EH (cell line): ENCODE measurements around the gene SLC6A17.
A peak's percentile ranks its signal among the peaks of the same experiment; 100 is the strongest.

Source experiments
- DNase-seq: peaks from one replicate; pipeline ENCODE4 v3.0.0-alpha.2; 2015; ENCODE audit warnings: low read depth

The SLC6A17 gene

GRCh38 chr1:110223127-110223526, 72.8 kb downstream of the SLC6A17 start:
- DNase-seq = no peak

DNA sequence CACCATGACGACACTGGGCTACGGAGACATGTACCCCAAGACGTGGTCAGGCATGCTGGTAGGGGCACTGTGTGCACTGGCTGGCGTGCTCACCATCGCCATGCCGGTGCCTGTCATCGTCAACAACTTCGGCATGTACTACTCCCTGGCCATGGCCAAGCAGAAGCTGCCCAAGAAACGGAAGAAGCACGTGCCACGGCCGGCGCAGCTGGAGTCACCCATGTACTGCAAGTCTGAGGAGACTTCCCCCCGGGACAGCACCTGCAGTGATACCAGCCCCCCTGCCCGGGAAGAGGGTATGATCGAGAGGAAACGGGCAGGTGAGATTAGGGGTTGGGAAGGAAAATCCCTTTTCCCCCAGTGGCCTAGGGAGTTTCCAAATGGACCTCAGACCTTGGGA, 73.3 kb downstream of the SLC6A17 start:
- no peak for DNase-seq

GRCh38 chr1:110224240-110224995, 74.1 kb downstream of the SLC6A17 start:
- DNase-seq = no peak

- DNase-seq = no peak
Measured at GRCh38 chr1:110225212-110225611, 74.9 kb downstream of the SLC6A17 start.

DNA sequence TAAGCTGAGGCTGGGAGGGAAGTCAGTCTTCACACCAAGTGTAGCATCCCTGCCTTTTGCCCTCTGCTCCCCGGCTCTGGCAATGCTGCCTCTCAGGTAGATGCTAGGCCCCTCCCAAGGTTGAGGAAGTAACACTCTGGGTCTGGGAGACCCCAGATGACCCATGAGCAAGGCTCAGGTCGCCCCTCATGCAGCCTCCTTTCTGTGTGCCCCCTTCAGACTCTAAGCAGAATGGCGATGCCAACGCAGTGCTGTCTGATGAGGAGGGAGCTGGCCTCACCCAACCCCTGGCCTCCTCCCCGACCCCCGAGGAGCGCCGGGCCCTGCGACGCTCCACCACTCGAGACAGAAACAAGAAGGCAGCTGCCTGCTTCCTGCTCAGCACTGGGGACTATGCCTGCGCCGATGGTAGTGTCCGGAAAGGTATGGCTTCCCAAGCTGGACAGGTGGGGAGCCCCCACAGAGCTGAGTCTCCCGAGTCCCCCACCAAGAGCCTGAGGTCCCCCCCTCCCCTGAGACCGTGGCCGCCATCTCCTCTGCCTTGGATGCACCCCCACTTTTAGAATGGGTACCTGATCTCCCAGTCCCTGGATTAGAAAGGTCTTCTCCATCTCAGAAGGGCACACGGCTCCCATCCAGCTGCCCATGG, 75.6 kb downstream of the SLC6A17 start:
- DNase-seq = no peak

GRCh38 chr1:110227774-110228173, 77.5 kb downstream of the SLC6A17 start:
- DNase-seq = no peak

DNA sequence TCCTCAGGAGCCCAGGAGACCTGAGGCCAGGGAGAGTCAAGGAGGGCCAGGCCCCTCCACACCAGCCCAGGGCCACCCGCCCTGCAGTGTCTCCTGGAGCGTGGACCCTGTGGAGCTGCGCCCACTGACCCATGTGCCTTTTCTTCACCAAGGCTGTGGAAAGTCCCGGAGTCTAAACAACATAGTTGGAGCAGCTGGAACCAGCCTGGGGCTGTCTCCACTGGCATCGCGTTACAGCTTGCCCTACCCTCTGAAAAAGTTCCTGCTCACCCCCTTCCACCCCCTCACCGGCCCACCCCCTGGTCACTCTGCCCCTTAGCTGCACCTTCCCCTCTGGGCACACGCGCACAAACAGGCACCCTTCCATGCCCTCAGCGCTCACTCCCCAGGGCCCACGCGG, 78.1 kb downstream of the SLC6A17 start:
- no peak for DNase-seq

GRCh38 chr1:110228869-110229268, 78.6 kb downstream of the SLC6A17 start:
- no peak for DNase-seq

GRCh38 chr1:110229348-110230001, 79.2 kb downstream of the SLC6A17 start:
- DNase-seq = peak; percentile 76

DNA sequence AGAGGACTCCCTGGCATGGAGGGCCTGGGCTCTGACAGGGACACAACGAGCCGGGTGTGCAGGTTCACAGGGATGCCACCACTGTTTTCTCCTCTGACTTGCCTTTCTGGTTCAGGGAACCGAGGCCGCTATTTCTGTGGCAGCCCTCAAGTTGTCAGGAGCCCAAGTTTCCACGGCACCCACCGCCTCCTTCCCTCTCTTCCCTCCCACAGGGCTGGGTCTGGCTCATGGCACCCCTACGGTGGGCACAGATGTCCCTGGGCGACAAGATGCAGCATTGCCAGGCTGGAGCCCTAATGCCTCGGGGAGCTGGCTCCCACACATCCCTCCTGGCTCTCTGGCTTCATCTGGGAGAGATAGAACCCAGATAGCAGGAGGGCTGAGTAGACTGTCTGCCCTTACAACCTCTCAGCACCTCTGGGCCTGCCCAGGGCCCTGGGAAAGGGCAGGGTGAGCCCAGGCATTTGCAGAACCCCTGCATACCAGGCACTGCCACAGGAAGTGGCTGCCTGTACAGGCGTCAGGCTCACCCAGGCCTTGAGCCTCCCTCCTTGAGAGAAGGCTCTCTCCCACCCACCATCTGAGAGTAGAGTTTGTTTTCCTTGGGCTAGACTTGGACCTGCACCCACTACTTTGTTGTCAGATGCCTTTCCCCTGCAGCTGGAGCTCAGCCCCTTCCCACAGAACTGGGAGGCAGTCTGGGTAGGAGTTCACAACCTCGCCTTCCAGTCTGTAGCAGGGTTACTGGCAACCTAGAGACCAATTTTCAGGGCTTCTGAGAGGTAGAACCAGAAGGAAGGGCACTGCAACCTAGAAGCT, 80.3 kb downstream of the SLC6A17 start:
- peak; percentile 52 for DNase-seq

DNA sequence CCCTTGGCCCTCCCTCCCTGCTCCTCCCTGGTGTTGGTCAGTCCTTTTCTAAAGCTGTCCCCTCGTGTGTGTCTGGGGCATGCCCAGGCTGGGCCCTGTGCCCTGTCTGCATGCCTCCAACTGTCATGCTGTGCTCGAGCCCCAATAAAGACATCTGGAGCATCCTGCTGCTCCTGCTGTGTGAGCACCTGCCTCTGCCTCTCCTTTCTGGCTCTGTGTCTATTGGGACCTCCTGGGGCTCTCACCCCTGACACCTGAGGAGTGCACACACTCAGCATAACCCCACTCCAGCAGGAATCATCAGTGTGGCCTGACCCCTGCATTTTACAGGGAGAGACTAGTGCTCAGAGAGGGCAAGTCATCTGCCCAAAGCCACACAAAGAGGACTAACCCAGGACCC, 83.6 kb downstream of the SLC6A17 start:
- no peak for DNase-seq

DNA sequence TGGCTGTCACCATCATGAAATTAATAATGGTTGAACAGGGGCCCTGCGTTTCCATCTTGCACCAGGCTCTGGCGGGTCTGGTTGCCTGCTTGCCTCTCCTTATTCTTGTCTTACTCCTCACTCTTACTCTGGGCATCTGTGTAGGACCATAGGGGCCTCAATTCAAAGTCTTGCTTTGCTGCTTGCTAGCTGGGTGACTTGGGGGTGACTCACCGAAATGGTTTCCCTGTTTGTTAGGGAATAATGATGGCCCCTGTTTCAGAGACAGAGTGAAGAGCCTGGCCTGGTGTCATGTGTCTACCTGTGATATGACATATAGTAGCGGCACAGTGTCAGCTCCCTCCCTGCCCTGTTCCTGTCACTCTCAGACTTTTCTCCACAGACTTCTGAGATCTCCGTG, 84.4 kb downstream of the SLC6A17 start:
- DNase-seq = peak; percentile 39

GRCh38 chr1:110235181-110235833, 85.0 kb downstream of the SLC6A17 start:
- DNase-seq = no peak

- peak; percentile 91 for DNase-seq
Measured at GRCh38 chr1:110235834-110236682, 85.8 kb downstream of the SLC6A17 start.

- no peak for DNase-seq
Measured at GRCh38 chr1:110237386-110238152, 87.3 kb downstream of the SLC6A17 start.

DNA sequence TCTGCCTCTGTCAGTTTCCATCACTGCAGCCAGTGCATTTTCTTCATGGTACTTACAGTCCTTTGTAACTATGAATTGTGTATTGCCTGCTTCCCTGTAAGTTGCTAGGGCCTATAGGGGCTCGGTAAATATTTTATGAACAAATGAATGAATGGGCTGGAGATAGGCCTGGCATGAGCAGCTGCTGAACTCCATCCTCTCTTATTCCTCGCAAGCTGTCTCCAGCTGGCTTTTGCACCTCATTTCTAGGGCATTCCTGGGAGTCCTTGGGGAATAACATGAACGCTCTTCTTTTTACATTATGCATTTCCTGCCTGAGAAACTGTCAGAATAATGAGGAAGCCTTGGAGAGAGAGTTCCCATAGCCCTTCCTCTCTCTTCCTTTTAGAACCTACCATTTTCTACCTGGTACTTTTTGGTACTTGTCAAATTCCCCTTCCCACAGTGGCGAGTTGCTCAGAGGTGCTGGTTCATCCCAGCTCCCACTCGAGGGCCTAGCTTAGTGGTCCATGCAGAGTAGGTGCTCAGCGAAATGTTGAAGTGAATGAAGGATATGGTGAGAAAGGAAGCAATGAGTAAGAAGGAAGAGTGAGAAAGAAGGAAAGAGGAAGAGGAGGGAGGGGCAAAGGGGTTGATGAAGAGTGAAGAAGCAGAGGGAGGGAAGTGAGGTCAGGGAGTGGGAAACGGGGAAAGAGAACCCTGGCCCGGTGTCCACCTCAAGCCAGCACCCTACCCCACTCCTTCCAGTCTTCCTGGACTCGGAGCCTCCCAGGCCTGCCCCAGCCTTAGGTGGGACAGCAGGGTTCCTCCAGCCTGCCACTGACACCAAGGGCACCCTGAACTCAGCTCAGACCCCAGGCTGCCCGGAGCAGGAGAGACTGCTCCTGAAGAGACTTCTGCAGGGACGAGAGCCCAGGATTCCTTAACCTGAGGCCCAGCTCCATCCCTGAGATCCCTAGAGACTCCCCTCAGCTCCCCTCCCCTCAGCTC, 89.4 kb downstream of the SLC6A17 start:
- no peak for DNase-seq

GRCh38 chr1:110240476-110241210, 90.3 kb downstream of the SLC6A17 start:
- DNase-seq = no peak

DNA sequence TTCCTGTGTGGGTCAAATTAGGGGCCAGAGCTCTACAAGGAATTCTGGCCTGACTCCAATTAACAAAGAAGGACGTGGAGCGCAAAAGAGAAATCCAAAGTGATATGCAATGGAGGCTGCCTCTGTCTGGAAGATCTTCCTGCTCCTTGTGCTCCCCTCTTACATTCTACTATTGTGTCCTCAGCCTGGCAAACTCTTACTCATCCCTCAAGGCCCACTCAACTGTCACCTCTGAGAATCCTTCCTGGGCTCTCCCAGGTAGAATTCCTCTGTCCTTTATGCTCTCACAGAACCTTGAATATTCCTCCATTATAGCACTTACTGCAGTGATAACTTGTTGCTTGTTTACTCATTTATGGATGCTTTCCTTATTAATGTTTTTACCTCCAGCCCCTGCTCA, 91.2 kb downstream of the SLC6A17 start:
- no peak for DNase-seq
